Hematopoietic multipotent progenitor cell treated with erythropoietin and hydrocortisone succinate and interleukin-3 and kit ligand, for 17 days (in vitro differentiated cells): ENCODE data around the gene GREB1L.
"Not testable (repeated sequence)": the region's sequence is repeated elsewhere in the genome, so short reads cannot be mapped to it uniquely, and the experiment has no call there.

Experiments used
- DNase-seq: peaks from one replicate; pipeline ENCODE4 v3.0.0-alpha.2; 2015; ENCODE audit warnings: low spot score

Gene GREB1L

GRCh38 chr18:21242141-21242779 lies at the start of gene GREB1L:
Gene GREB1L, plus strand, starts transcription at chr18:21242232. Its CDS starts 141,287 bp downstream, at chr18:21383519.
- DNase-seq = no peak

GRCh38 chr18:21192308-21192624 lies 49.8 kb upstream of the GREB1L start:
- DNase-seq = no peak

- peak; percentile 41 for DNase-seq
Observed at GRCh38 chr18:21194871-21195771, 46.9 kb upstream of the GREB1L start.

- no peak for DNase-seq
Observed at GRCh38 chr18:21196426-21196825, 45.6 kb upstream of the GREB1L start.

- DNase-seq = no peak
Observed at GRCh38 chr18:21203126-21203525, 38.9 kb upstream of the GREB1L start.

- DNase-seq = no peak
Observed at GRCh38 chr18:21203542-21204241, 38.3 kb upstream of the GREB1L start.

GRCh38 chr18:21205695-21206094 lies 36.3 kb upstream of the GREB1L start:
- no peak for DNase-seq

GRCh38 chr18:21210278-21210677 lies 31.8 kb upstream of the GREB1L start:
- DNase-seq = no peak

GRCh38 chr18:21210784-21211183 lies 31.2 kb upstream of the GREB1L start:
- DNase-seq = no peak

DNA sequence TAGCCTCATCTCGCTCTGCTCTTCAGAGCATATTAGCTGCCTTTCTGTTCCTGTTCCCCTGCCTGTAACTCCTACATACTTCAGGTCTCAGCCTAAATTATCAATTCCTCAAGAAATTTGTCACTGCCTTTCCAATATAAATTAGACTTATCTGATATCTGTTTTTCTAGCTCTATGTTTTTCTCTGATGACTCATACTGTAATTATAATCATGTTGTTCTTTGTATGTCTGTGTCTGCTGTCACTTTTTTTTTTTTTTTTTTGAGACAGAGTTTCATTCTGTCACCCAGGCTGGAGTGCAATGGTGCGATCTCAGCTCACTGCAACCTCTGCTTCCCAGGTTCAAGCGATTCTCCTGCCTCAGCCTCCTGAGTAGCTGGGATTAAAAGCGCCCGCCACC lies 27.6 kb upstream of the GREB1L start:
- not testable (repeated sequence) for DNase-seq

DNA sequence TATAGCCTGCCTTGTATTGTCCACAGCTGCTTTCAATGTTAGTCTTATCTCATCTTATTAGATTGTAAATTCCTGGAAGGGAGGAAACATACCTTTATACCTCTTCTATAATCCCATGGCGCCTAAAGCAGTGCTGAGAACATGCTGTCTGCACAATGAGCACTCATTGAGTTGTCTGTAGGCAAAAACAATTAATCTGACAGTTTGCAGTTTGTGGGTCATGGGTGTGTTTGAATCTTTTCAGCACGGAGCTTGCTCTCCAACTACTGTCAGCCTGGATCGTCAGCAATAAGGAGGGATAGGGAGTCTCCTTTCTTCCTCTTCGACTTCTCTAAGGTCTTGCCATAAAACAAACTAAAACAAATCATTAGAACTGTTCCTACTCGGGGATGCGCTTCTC lies 26.5 kb upstream of the GREB1L start:
- DNase-seq = no peak

GRCh38 chr18:21218862-21219261 lies 23.2 kb upstream of the GREB1L start:
- DNase-seq = no peak

DNA sequence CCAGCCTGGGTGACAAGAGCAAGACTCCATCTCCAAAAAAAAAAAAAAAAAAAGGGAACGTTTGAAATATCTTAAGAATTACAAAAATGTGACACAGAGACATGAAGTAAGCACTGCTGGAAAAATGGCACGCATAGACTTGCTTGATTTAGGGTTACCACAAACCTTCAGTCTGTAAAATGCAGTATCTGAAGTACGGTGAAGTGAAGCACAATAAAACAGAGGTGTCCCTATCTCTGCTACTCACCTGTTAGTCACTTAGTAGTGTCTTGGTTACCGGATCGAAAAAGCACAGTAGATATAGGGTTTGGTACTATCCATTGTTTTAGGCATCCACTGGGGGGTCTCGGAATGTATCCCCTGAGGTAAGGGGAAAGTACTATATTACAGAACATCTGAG lies 11.6 kb upstream of the GREB1L start:
- DNase-seq = no peak

DNA sequence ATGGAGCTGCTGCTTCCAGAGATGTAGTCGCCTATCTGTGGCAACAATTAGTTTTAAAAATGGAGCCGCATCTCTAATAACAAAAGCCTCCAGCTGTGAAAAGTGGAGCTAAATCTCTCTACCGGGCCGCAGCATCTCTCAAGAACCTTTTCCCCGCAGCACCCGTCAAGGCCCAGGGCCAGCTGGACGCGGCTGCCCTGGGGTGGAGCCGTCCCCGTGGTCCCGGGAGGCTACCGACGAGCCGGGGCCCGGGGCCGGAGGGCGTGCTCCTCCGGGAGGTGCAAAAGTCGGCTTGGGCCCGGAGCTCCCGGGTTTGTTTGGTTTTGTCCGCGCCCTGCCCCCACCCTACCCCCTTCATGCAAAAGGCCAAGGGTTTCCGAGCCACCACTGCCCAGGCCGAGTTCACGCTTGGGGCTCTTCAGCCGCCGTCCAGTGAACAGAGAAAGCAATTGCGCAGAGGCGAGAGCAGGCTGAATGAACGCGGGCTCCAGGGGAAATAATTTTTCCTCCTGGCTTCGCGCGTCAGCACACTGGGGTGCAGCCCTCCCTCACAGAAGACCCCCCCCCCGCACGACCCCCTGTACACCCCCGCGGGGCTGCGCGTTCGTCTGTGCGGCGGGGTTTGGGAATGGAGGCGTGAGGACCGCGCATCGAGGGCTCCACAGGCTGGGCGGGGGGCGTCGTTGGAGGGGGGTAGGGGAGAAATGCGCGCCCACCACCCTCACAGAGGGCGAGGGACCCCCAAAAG lies 557 bp upstream of the GREB1L start:
- no peak for DNase-seq

DNA sequence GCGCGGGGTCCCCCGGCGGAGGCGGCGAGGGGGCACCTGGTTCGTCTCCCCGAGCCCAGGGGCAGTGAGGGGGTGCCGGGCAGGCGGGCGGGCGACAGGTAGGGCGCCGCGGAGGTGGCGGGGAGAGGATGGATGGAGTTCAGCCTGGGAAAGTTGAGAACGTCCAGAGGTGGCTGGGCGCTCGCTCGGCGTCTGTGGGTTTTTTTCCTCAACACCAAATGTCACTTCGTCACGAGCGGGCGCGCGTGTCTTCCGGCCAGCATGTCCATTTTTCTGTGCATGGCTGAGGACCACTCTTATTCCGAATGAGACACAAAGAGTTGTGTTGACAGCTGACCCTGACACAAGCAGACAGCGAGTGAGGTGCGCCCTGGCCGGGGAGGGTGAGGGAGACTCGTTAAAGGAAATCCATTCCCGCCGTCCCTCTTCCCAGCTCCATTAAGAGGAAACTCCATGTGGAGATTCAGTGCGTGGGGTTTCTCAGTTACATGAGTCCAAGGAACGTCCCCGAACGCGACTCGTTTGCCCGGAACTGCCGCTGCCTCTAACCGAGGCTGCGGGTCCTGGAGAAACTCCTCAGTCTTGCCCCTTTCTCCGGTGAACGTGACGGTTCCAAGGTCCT lies 859 bp downstream of the GREB1L start:
- DNase-seq = no peak

GRCh38 chr18:21254576-21254975 lies 12.5 kb downstream of the GREB1L start:
- no peak for DNase-seq

- no peak for DNase-seq
Observed at GRCh38 chr18:21255211-21255610, 13.2 kb downstream of the GREB1L start.

- DNase-seq = no peak
Observed at GRCh38 chr18:21257386-21257785, 15.4 kb downstream of the GREB1L start.

DNA sequence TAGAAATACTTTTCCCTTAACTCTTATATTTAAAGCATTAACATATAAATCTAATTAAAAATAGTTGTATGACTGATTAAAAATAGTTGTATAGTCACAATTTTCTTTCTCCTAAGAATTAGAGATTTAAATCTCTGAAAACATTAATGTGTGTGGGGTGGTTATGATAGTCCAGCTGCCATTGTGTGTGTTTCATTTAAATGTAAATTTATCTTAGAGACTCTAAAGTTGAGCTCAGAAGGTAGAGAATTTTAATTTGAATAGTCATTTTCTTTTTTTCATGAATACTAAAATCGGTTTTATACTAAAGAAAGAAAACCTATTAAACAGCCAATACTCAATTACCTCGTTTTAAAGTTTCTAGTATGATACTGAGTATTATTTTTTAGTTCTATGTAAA lies 18.6 kb downstream of the GREB1L start:
- no peak for DNase-seq

DNA sequence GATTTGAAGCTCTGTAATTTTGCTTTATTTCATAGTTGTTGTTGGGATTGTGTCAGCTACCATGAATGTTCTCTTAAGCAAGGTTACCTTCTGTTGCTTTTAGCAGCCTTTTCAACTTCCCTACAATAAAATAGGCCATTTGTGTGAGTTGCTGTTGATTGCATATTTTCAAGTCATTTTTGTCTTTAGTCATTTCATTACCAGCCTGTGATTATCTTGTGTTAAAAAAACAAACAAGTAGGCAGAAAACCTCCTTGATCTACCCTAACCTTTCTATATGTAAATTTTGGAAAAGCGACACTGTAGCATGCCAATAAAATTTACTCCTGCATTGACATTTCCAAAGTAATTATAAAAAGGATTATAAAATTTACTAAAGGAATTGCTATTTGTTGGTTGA lies 19.3 kb downstream of the GREB1L start:
- DNase-seq = no peak

- DNase-seq = no peak
Observed at GRCh38 chr18:21262244-21262643, 20.2 kb downstream of the GREB1L start.

DNA sequence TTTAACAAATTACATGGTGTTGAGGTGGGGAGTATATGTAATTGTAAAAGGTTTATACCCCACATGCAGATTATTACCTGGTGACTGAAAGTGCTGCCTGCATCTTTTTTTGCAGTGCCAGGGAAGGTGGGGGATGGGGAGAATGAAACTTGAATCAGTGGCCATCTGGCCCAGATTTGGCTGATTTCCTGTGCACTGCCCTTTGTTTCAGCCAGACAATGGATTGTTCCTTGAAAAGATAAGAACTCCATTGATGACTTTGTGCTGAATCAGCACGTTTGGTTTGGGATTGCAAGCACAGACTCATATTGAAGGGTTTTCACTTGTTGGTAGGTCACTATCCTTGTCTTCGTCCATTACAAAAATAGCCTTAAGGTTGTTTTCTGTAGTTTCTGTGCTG lies 20.9 kb downstream of the GREB1L start:
- no peak for DNase-seq
